HG03575 (cell line): Measurements from ENCODE around the gene RBM20.
"Not testable (repeated sequence)": the region's sequence is repeated elsewhere in the genome, so short reads cannot be mapped to it uniquely, and the experiment has no call there.

Experiments
- ATAC-seq: cut with Tn5 transposase; IDR thresholded peaks from one replicate; pipeline ENCODE4 v1.9.1; 2021; ENCODE audit not compliant: unreplicated experiment, insufficient number of reproducible peaks, low FRiP score; ENCODE audit errors: extremely low read depth

RBM20 gene

GRCh38 chr10:110644598-110645462 lies 694 bp downstream of the RBM20 start:
- ATAC-seq: no peak

GRCh38 chr10:110646417-110647135 lies 2.4 kb downstream of the RBM20 start:
- no peak for ATAC-seq

- ATAC-seq: no peak
Measured at GRCh38 chr10:110647136-110647430, 2.9 kb downstream of the RBM20 start.

- ATAC-seq: no peak
Measured at GRCh38 chr10:110648692-110649346, 4.7 kb downstream of the RBM20 start.

GRCh38 chr10:110649347-110650264 lies 5.5 kb downstream of the RBM20 start:
- ATAC-seq: no peak

- no peak for ATAC-seq
Measured at GRCh38 chr10:110650265-110650668, 6.1 kb downstream of the RBM20 start.

GRCh38 chr10:110651044-110651958 lies 7.2 kb downstream of the RBM20 start:
- ATAC-seq: peak; percentile 74

GRCh38 chr10:110652475-110653118 lies 8.5 kb downstream of the RBM20 start:
- ATAC-seq: no peak

GRCh38 chr10:110655320-110655719 lies 11.2 kb downstream of the RBM20 start:
- no peak for ATAC-seq

GRCh38 chr10:110656612-110657011 lies 12.5 kb downstream of the RBM20 start:
- ATAC-seq: no peak

GRCh38 chr10:110657973-110658691 lies 14.0 kb downstream of the RBM20 start:
- ATAC-seq: no peak

GRCh38 chr10:110659558-110659957 lies 15.4 kb downstream of the RBM20 start:
- ATAC-seq: no peak

GRCh38 chr10:110660289-110660688 lies 16.2 kb downstream of the RBM20 start:
- ATAC-seq: not testable (repeated sequence)

GRCh38 chr10:110661292-110661691 lies 17.2 kb downstream of the RBM20 start:
- no peak for ATAC-seq

GRCh38 chr10:110664483-110665420 lies 20.6 kb downstream of the RBM20 start:
- ATAC-seq: no peak

GRCh38 chr10:110666259-110666658 lies 22.1 kb downstream of the RBM20 start:
- ATAC-seq: not testable (repeated sequence)
